Fibroblast of skin of left biceps (primary cell): Measurements from ENCODE around the gene BBS2.

Experiments used
- DNase-seq, 2 experiments: peaks; one replicate each; pipeline ENCODE4 v3.0.0-alpha.2; 2013; ENCODE audit warnings: low read depth in 2 of 2

The BBS2 gene

GRCh38 chr16:56477096-56477878 lies 42.5 kb downstream of the BBS2 start:
- peak; percentile 67 to 68 for DNase-seq

DNA sequence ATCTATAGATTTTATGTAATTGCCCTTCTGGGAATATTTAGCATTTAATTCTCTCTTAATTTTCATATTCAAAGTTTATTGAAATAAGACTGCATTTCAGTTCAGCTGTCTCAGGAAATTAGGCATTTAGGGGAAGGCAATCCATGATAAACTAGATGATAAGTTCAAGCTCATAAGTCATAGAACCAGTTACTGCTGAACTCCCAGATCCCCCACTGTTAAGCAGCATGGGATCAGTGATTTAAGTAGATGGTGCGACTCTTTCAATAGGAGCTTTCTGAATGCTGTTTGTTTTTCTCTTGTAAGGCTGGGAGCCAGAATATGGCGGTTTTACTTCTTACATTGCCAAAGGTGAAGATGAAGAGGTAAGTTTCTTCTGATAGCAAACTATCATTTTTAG lies 44.6 kb downstream of the BBS2 start:
- no peak for DNase-seq

DNA sequence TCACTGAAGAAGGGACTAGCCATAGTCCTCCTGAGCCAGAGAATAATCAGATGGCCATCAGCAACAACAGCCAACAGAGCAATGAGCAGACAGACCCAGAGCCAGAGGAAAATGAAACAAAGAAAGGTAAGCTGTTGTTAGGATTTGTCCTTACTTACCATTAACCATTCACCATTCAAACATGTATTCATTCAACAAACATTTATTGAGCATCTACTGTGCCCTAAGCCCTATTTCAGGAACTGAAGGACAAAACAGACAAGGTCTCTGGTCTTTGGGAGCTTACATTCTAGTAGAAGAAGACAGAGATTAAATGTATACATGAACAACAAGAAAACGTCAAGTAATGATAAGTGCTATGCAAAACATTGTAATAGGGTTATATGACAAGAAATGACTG lies 49.2 kb downstream of the BBS2 start:
- DNase-seq = no peak

GRCh38 chr16:56470232-56470631 lies 49.6 kb downstream of the BBS2 start:
- DNase-seq = no peak

DNA sequence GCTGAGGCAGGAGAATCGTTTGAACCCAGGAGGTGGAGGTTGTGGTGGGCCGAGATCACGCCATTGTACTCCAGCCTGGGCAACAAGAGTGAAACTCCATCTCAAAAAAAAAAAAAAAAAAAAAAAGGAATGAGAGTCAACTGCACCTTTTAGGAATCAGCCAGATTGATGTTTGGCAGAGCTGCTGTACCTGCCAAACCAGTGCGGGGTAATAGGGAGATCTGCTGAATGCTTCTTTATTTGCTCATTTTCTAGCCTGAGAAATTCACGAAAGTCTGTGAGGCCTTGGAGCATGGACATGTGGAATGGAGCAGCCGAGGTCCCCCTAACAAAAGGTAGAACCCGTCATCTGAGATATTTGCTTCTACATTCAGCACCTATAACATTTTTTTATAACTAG lies 50.1 kb downstream of the BBS2 start:
- no peak for DNase-seq

GRCh38 chr16:56468800-56469199 lies 51.0 kb downstream of the BBS2 start:
- DNase-seq = no peak

DNA sequence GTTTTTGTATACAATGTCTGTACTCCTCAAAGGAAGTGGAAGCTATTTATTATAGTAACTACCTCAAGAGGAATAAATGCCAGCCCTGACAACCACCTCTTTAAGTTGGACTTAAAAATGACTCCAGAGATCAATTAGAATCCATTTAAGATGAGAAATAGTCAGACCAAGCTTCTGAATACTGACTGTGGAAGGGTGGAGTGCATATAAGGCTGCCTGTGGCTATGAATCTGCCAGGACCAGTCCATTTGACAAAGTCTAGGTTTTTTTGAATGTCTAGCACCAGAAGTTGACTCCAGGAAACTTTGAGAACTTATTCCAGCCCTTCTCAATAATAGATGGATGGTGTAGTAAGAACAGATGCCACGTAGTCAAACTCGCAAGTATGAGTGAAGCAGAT lies 53.5 kb downstream of the BBS2 start:
- DNase-seq = no peak

GRCh38 chr16:56463153-56463552 lies 56.7 kb downstream of the BBS2 start:
- DNase-seq = no peak

- DNase-seq = no peak
Measured at GRCh38 chr16:56462064-56462796, 57.6 kb downstream of the BBS2 start.

DNA sequence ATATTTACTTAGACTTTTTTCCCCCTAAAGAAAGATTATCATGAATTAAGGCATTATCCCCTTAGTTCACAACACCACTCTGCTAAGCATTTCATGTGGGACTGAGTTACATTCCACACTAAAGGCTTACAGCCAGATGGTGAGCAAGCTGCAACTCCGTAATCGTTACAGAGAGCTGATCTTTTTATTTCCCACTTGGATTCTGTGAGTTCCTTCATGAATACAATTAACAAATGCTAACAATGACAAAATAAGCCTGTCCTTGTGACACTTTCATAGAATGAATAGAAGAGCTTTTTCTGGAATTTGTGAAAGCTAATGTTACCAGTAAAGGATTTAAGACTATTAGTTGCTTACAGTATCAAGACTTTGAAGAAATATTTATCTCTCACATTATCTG lies 59.7 kb downstream of the BBS2 start:
- no peak for DNase-seq

GRCh38 chr16:56457927-56458470 lies 61.8 kb downstream of the BBS2 start:
- DNase-seq = no peak

- no peak for DNase-seq
Measured at GRCh38 chr16:56451753-56452689, 67.8 kb downstream of the BBS2 start.

- DNase-seq = peak; percentile 92 to 93
Measured at GRCh38 chr16:56450986-56451752, 68.7 kb downstream of the BBS2 start, which contains the start of the genes NUDT21 and OGFOD1. TSS of gene NUDT21 (minus strand) at chr16:56451332. CDS start at chr16:56451202, 130 bp downstream. TSS of gene OGFOD1 (plus strand) at chr16:56451554. CDS start at chr16:56451613, 59 bp downstream.

GRCh38 chr16:56450275-56450985 lies 69.4 kb downstream of the BBS2 start:
- no peak for DNase-seq

GRCh38 chr16:56448005-56448404 lies 71.8 kb downstream of the BBS2 start:
- DNase-seq = no peak

DNA sequence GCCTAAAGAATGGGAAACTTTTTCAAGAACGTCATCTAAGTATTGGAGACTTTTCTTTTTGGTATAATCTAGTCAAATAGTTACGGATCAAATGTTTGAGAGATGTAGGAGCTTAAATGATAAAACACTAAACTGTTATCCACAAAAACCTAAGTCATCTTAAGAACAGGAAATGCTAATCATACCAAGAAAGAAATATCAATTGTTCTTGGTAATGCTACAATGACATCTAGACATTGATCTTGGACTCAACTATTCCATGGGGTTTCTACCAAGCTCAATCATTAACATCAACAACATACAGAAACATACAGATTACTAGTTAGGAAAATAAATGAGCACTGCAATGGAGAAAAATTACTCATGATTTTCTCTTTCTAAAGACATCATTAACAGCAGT lies 72.5 kb downstream of the BBS2 start:
- DNase-seq = no peak

GRCh38 chr16:56438038-56438437 lies 81.8 kb downstream of the BBS2 start:
- DNase-seq = no peak

DNA sequence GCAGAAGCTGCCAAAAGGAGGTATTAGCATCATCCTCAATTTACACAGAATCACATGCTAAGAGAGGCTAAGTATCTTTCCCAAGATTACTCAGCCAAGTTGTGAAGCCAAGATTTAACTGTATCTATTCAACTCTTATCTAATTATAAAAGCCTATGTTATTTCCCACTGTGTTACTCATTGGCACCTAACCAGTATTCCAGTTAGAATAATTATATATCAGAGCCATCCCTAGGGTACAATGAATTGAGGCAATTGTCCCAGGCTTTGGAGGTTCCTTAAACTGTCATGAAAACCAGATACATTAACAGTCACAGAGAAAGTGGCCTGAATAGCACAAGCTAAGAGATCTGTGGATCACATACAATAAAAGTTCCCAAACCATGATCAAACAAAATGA lies 83.6 kb downstream of the BBS2 start:
- no peak for DNase-seq
